Breast epithelium (tissue), 4 donors: ENCODE results near the gene NSD2. TPM values are rescaled to one million over a fixed set of nuclear protein-coding genes. Genes with fewer than 3 reads are reported as not detected.

Experiments used
- DNase-seq, 2 donors: peaks; one replicate each; pipeline ENCODE4 v3.0.0-alpha.2; 2019; ENCODE audit warnings: low spot score in 2 of 2
- H3K27ac ChIP-seq, 2 donors: fragments of 200-600 bp; sonication (generic) in 1 of 2; one replicate each; pipeline ENCODE4 v1.5.1; 2016 to 2019; ENCODE audit warnings: mild to moderate bottlenecking in 1 of 2
- H3K27me3 ChIP-seq, 2 donors: fragments of 200-600 bp; sonication (generic) in 1 of 2; one replicate each; pipeline versions ENCODE4 v1.5.1 to v1.6.0; 2017 to 2019; ENCODE audit warnings: control low read depth in 1 of 2, mild to moderate bottlenecking in 1 of 2
- H3K36me3 ChIP-seq: fragments of 200-600 bp; one replicate; pipeline ENCODE4 v1.5.1; 2019
- H3K4me1 ChIP-seq, 2 donors: fragments of 200-600 bp; sonication (generic); one replicate each; pipeline ENCODE4 v1.5.1; 2016 to 2019; ENCODE audit warnings: control low read depth in 1 of 2
- H3K4me3 ChIP-seq, 3 donors: fragments of 200-600 bp; sonication (generic); 1 replicate in 2 of 3; 2 replicates in 1 of 3; pipeline ENCODE4 v1.5.1; 2016 to 2019; ENCODE audit warnings: mild to moderate bottlenecking in 3 of 3, moderate library complexity in 2 of 3
- H3K9me3 ChIP-seq, 2 donors: fragments of 200-600 bp; sonication (generic) in 1 of 2; one replicate each; pipeline ENCODE4 v1.5.1; 2016 to 2019; ENCODE audit warnings: control low read depth in 1 of 2
- POLR2A ChIP-seq: fragments of 450-650 bp; IDR thresholded peaks from one replicate; pipeline ENCODE4 v1.6.1; 2016; ENCODE audit warnings: antibody characterized with exemption, mild to moderate bottlenecking, moderate library complexity
- POLR2AphosphoS5 ChIP-seq, 3 donors: sonication (generic); formaldehyde crosslinking; IDR thresholded peaks; one replicate each; pipeline ENCODE4 v1.6.1; 2017; ENCODE audit warnings: antibody characterized with exemption in 3 of 3
- intact Hi-C: fragments of 100-400 bp; cut with DNase I; formaldehyde crosslinking; loops from one replicate; pipeline ENCODE4 v1.15.1; 2023; ENCODE audit warnings: low total_unique reads
- total RNA-seq, 3 donors: library from RNA; depleted of rRNA; stranded (reverse); fragments of >200 nt; gene quantifications; one replicate each; pipeline ENCODE4 v1.1.0, GENCODE V29; 2016
- TF ChIP-seq, protein P1 (sequence below), 3 donors: fragments of 450-650 bp; IDR thresholded peaks; one replicate each; pipeline ENCODE4 v1.5.1; 2016 to 2017; ENCODE audit warnings: antibody characterized with exemption in 3 of 3, mild to moderate bottlenecking in 3 of 3, moderate library complexity in 3 of 3

Gene NSD2
- total RNA-seq, 3 donors from 2014 or later, result 24.6 to 36.7 (median 30.8) TPM

DNA sequence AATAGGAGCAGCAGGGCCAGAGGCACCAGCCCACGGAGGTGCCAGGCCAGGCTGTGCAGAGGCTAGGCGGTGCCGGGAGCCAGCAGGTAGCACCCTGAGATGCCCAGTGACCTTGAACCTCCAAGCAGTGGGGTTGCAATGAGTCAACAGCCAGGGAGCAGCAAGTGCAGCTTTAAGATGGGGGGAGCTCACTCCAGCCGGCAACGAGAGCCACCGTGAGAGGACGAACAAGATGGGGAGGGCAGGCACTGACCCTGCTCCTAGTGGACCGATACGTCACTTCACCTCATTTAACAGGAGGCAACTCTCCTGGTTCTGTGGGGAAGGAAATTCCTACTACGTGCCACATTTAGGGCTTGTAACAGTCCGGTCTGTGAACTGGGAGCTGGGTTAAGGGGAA lies 20.0 kb upstream of the NSD2 start:
- intact Hi-C loops, result no loop called here
- Histone ChIP-seq H3K27ac (no peak overlapping the region), H3K36me3 (no peaks in the 10 kb centered on the region), H3K27me3 (no peaks in the 10 kb centered on the region), H3K4me3 (no peak overlapping the region), H3K4me1 (no peaks in the 10 kb centered on the region), H3K9me3 (no peaks in the 10 kb centered on the region)
- no peak for TF ChIP-seq POLR2AphosphoS5 (IDR thresholded peaks at IDR 0.05)
- no peak for TF ChIP-seq POLR2A
- TF ChIP-seq, protein P1, sequence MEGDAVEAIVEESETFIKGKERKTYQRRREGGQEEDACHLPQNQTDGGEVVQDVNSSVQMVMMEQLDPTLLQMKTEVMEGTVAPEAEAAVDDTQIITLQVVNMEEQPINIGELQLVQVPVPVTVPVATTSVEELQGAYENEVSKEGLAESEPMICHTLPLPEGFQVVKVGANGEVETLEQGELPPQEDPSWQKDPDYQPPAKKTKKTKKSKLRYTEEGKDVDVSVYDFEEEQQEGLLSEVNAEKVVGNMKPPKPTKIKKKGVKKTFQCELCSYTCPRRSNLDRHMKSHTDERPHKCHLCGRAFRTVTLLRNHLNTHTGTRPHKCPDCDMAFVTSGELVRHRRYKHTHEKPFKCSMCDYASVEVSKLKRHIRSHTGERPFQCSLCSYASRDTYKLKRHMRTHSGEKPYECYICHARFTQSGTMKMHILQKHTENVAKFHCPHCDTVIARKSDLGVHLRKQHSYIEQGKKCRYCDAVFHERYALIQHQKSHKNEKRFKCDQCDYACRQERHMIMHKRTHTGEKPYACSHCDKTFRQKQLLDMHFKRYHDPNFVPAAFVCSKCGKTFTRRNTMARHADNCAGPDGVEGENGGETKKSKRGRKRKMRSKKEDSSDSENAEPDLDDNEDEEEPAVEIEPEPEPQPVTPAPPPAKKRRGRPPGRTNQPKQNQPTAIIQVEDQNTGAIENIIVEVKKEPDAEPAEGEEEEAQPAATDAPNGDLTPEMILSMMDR (IDR thresholded peaks at IDR 0.05), result no peak
- no peak for DNase-seq

DNA sequence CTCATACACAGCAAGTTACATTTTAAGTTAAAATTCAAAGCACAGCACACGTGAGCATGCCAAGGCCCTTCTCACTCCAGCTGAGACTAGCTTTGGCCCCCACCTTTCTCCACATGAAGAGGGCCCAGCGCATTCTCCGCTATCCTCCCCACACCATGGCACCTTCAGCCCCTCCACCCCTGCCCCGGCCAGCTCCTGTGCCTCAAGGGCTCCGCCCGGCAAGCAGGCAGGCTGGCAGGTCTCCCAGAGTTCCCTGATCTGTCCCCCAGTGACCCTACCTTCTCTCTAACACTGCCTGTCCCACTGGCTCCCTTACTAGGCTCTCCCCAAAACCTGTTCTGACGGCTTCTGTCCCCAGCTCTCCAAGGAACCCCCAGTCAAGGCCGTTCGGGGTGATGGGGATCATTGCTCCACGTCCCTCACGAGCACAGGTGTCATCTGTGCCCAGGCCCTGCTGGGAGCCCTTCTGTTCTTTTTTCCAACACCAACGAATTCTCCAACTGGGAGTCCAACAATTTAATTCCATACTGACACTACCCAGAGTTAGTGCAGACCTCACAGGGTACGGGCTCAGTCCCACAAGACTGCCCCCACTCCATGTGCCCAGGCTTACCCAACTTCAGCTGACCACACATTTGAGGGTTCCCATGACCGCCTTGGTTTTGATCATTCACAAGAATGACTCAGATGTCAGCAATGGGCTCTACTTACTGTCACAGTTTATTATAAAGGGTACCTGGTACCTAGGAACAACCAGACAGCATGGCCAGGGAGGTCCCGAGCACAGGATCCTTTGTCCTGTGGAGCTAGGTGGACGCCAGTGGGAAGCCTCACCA lies 19.4 kb upstream of the NSD2 start:
- no peaks in the 10 kb centered on the region for H3K27me3 ChIP-seq
- no peaks in the 10 kb centered on the region for H3K36me3 ChIP-seq
- no peak overlapping the region for H3K4me3 ChIP-seq
- no peak for DNase-seq
- H3K9me3 ChIP-seq, result no peaks in the 10 kb centered on the region
- no peaks in the 10 kb centered on the region for H3K4me1 ChIP-seq
- TF ChIP-seq, protein P1 (IDR thresholded peaks at IDR 0.05), result no peak
- TF ChIP-seq POLR2AphosphoS5 (IDR thresholded peaks at IDR 0.05) (no peak), POLR2A (no peak)
- intact Hi-C loops, result no loop called here
- no peak overlapping the region for H3K27ac ChIP-seq

DNA sequence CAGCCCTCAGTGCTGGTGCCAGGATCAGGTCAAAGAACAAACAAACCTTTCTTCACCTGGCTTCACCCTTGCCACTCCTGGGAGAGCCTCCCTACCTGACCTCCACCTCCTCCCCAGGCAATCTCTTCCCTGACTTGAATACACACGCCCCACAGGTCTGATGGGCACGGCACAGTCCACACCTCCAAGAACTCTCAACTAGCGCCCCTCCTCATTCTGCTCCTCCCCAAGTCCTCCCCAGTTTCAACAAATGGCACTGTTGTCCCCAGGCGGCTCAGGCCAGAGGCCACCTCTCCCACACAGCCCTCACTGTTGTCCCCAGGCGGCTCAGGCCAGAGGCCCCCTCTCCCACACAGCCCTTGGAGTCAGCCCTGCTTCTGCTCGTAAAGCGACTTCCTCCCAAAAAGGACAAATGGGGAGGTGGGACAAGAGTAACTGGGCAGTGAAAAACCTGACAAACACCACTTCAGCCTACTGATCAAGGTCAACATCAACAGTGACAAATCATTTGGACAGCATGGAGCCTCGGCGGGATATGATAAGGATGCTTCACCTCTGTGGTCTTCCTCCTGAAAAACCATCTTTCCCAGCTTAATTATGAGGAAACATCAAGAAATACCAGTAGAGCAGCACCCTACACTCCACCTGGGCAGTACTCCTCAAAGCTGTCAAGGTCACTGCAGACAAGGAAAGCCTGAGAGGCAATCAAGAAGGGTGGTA lies 18.1 kb upstream of the NSD2 start:
- H3K4me1 ChIP-seq, result no peaks in the 10 kb centered on the region
- H3K27me3 ChIP-seq, result no peaks in the 10 kb centered on the region
- intact Hi-C loops, result no loop called here
- H3K9me3 ChIP-seq, result no peaks in the 10 kb centered on the region
- DNase-seq, result no peak
- H3K27ac ChIP-seq, result no peak overlapping the region
- no peak overlapping the region for H3K4me3 ChIP-seq
- H3K36me3 ChIP-seq, result no peaks in the 10 kb centered on the region
- TF ChIP-seq POLR2AphosphoS5 (IDR thresholded peaks at IDR 0.05) (no peak), POLR2A (no peak)
- TF ChIP-seq, protein P1 (IDR thresholded peaks at IDR 0.05), result no peak

DNA sequence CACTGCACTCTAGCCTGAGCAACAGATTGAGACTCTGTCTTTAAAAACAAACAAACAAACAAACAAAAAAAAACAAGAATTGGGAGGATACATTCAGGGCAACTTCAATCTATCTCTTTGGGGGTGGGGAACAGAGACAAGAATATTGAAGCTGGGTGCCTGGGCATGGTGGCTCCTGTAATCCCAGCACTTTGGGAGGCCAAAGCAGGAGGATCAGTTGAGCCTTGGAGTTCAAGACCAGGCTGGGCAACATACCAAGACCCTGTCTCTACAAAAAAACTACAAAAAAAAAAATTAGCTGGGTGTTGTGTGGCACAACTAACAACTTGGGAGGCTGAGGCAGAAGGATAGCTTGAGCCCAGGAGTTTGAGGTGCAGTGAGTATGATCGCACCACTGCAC lies 16.4 kb upstream of the NSD2 start:
- Histone ChIP-seq H3K27ac (no peak overlapping the region), H3K27me3 (no peaks in the 10 kb centered on the region), H3K36me3 (no peaks in the 10 kb centered on the region), H3K4me3 (peak overlapping the region; percentile 87 to 98 (median 91)), H3K9me3 (no peaks in the 10 kb centered on the region), H3K4me1 (no peaks in the 10 kb centered on the region)
- DNase-seq, result no peak
- intact Hi-C loops, result no loop called here
- no peak for TF ChIP-seq POLR2AphosphoS5 (IDR thresholded peaks at IDR 0.05)
- no peak for TF ChIP-seq POLR2A
- TF ChIP-seq, protein P1 (IDR thresholded peaks at IDR 0.05), result no peak
